Cortex of kidney (tissue), 1 donor: Measurements from ENCODE around the gene ZFP90.

Experiments used
- DNase-seq: peaks from one replicate; lab custom pipeline; 2025; lab: John Stamatoyannopoulos, UW

Gene ZFP90

DNA sequence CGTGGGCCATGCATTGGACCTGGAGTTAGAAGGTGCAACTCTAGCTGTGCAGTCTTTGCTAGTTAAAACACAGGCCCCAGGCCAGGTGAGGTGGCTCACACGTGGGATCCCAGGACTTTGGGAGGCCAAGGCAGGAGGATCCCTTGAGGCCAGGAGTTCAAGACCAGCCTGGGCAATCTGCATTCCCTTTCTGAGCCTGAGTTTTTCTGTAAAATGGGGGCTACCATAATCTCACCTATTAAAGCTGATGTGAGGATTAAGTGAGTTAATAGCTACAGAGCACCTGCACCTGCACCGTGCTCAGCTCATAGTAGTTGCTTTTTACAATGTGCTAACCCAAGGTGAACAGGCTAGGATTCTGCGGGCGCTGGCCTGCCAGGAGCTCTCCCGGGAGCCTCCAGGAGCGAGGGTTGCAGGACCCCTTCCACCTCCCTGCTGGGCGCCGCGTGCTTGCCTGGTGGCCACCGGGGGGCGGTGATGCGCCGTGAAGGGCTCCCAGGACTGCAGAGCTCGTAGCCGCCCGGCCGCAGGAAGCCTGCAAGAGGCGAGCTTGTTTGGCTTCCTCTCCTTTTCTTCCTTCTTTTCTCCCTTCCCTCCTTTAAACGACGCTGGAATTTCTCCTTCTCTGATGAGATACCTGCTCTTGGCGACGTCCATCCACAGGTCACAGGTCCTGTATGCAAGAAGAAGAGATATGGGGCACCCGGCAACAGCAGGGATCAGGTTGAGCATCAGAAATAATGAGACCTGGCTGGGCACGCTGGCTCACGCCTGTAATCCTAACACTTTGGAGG lies 51.3 kb downstream of the ZFP90 start:
- no peak for DNase-seq

DNA sequence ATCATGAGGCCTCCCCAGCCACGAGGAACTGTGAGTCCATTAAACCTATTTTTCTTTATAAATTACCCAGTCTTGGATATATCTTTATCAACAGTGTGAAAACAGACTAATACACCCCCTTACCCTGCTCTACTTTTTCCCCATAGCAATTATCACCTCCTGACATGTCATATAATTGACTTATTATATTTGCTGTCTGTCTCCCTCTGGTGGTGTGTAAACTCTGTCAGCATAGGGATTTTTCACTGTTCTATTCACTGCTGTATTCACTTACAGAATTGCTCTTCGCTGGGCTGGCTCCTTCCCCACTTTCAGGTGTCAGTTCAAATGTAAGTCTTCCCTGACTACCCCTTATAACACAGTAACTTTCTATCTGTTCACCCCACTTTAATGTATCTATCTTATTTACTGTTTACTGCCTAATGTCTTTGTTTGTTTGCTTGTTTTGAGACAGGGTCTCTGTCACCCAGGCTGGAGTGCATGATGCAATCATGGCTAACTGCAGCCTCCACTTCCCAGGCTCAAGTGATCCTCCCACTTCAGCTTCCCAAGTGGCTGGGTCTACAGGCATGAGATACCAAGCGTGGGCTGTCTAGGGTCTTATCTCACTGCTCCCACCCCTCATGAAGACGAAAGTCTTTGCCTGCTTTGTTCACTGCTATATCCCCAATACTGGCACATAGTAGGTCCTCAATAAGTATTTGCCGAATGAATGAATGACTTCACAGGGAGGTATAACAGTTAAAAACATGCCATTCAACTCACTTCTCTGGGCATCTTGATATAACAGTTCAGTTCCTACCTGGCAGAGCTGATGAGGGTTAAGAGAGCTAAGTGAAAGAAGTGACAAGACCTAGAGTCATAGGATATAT lies 53.6 kb downstream of the ZFP90 start:
- no peak for DNase-seq

DNA sequence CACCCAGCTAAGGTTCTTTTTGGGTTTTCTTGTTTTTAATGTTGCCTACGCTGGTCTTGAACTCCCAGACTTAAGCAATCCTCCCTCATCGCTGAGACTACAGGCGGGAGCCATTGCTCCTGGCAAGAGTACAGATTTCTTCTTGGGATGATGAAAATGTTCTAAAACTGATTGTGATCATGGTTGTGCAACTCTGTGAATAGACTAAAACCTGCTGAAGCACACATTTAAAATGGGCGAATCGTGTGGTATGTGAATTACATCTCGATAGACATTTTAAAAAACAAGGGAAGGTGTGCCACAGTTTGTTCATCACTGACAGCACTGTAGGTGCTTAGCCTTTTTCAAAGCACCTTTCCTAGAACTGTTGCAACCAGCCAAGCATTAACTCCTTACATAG lies 57.2 kb downstream of the ZFP90 start:
- no peak for DNase-seq

DNA sequence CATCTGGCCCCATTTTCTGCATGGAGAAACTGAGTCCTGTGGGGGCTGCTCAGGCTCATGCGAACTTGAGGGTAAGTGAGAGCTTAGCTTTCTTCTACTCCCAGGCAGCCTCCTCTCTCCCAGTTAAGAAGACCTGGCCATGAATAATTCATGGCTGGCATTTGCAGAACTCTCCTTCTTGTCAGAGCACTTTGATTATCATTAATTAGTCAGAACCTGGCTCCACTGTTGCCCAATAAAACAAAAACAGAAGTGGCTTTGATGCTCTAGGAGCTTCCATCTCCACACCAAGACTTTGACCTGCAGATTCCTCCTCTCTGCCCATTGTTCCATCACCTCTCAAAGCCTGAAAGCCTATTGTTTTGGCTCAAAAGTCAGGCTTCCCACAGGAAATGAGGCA lies 60.5 kb downstream of the ZFP90 start:
- no peak for DNase-seq

DNA sequence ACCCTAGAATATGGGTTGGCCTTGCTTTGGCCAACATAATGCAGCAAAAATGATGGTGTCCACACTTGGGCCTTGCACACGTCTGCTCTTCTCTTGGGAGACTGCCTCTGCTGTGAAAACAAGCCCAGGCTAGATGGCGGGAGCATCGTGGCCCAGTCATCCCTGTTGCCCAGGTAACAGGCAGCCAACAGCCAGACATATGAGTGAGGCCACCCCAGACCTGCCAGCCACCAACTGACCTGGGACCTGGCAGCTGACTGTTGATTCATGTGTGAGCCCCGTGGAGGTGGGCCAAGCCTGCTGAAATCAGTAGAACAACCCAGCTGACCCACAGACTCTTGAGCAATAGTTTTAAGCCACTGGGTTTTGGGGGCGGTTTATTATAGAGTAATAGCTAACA lies 66.7 kb downstream of the ZFP90 start:
- no peak for DNase-seq

DNA sequence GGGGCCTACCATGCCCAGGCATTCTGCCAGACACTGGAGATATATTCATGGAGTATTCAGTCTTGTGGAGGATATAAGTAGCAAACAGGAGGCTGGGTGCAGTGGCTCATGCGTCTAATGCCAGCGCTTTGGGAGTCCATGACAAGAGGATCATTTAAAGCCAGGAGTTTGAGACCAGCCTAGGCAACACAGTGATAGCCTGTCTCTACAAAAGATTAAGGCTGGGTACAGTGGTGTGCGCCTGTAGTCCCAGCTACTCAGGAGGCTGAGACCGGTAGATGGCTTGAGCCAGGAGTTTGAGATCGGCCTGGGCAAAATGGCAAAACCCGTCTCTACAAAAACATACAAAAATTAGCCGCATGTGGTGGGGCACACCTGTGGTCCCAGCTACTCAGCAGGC lies 68.4 kb downstream of the ZFP90 start:
- DNase-seq: no peak

DNA sequence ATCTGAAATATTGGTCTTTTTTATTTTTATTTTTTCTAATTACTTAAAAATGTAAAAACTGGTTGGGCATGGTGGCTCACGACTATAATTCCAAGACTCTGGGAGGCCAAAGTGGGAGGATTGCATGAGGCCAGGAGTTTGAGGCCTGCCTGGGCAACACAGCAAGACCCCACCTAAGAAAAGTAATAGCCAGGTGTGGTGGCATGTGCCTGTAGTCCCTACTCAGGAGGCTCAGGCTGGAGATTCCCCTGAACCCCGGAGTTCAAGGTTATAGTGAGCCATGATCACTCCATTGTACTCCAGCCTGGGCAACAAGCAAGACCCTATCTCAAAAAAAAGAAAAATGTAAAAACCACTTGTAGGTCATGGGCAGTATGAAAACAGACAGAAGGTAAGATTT lies 69.2 kb downstream of the ZFP90 start:
- DNase-seq: no peak

DNA sequence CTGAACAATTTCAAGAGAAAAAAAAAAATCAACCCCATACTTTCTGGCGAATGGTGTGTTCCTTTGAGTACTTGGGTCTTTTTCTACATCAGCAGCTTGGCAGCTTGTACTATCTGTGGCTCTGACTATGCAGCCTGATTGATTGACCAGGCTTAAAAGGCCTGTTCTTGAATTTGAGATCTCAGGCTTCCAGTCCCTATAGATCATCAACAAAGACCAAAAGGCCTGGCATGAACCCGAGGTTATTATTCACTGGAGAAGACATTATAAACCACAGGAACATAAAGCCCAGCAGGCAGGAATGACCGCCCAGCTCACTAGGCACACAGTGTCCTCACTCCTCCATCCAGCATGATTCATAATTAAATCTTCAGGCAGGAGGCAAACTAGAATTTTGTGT lies 73.9 kb downstream of the ZFP90 start:
- DNase-seq: no peak

DNA sequence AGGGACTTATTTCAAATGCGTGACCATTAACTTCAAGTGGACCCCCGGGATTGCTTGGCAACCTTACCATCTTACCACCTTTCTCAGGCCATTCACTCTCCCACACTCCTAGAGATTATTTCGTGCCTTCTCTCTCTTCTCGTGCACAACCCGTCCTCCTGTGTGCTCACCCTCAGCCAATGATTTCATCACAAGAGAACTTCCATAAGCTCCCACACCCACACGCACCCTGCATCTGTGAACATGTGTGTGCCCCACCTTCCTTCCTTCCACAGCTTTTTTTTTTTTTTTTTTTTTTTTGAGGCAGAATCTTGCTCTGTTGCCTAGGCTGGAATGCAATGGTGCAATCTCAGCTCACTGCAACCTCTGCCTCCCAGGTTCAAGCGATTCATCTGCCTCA lies 78.6 kb downstream of the ZFP90 start:
- no peak for DNase-seq
